ENCODE results near the gene SULF2.

Gene SULF2

DNA sequence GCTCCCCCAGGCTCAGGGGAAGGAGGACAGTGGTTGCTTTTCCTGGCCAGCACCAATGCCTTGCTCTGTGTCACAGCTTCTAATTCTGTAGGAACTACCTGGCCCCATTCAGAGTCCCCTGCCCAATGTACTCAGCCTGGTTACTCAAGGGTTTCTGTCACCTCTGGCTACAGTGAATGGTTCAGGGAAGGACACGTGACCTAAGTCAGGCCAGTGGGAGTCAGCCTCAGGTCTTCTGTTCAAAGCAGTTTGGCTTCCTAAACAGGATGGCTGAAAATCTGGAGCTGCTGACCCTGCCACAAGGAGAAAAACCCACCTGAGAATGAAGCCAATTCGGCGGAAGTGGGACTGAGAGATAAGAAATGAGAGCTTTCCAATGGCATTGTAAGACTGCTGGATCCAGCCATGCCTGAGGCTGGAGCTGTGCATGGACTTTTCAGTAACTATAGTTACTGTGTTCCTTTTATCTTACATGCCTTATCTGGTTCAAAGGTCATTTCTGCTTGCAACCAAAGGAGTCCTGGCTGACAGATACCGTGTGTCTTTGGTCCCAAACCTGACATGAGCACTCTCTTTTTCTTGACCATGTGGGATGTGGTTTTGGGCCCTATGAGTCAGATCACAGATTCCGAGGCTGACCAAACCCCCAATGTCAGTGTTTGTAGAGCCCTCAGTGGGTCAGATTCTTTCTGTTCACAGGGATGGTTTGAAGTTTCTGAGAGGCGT lies 104.3 kb downstream of the SULF2 start:
- no peak overlapping the region for H3K4me3 ChIP-seq (ENCODE audit: low read length)

DNA sequence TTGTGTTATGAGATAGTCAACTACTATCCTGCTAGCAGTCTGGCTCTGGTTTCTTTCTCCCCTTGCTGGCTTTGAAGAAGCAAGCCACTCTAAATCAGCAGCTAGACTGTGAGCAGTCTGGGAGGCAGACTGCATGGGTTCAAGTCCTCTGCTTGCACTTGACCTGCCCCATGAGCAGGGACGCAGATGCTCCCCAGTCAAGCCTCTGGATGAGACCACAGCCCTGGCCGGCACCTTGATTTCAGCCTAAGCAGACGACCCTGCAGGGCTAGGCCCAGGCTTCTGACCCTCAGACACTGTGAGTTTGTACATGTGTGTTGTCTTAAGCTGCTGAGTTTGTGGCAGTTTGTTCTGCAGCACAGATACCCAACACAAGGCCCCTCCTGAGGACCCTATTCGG lies 105.8 kb downstream of the SULF2 start:
- DNase-seq (ENCODE audit: low read depth, low spot score) = no peak
- no peak overlapping the region for H3K4me3 ChIP-seq (ENCODE audit: low read length)

More for the DNA sequence above, 104.3 kb downstream of the SULF2 start:
- DNase-seq (ENCODE audit: low read depth, low spot score) = no peak

- DNase-seq (ENCODE audit: low read depth, low spot score) = no peak
- no peak overlapping the region for H3K4me3 ChIP-seq (ENCODE audit: low read length)
Measured at GRCh38 chr20:47678536-47678935, 106.7 kb downstream of the SULF2 start.

DNA sequence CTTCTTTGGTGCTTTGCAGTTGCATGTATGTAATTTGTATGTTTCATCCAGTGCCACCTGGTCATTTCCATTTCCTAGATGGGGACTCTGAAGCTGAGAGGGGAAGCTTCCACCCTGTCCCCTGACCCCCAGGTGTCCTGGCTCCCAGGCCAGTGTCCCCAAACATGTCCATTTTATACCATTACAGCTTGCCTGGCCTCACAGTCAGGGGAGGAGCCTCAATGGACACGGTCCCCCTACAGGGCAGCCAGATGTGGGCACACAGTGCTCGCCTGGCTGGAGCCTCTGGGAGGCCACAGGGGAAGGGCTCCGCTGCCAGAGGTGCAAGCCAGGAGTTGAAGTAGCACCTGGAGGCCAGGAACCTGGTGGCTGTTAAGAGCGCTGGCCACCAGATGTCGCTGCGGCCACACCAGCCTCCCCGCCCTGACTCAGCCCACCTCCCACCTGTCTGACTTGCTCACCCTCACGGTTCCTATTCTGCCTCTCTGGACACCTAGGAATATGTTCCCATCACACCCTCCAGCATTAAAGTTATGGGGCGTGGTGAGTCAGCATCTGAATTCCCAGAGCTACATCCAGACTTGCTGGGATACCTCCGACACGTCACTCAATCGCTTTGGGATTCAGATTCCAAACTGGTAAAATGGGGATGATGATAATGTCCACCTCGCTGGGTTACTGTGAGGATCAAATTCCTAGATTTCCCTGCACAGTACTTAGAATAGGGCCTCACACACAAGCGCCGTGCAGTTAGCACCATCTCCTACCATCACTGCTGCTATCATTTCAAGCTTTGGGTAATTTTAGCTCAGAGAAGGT lies 107.4 kb downstream of the SULF2 start:
- peak; percentile 39 for DNase-seq (ENCODE audit: low read depth, low spot score)
- H3K4me3 ChIP-seq (ENCODE audit: low read length) = peak overlapping the region; percentile 3; the same call in 1 of the 2 replicates

GRCh38 chr20:47676912-47677634 lies 108.2 kb downstream of the SULF2 start:
- peak; percentile 78 for DNase-seq (ENCODE audit: low read depth, low spot score)
- peak overlapping the region; percentile 3; the same call in 1 of the 2 replicates for H3K4me3 ChIP-seq (ENCODE audit: low read length)

DNA sequence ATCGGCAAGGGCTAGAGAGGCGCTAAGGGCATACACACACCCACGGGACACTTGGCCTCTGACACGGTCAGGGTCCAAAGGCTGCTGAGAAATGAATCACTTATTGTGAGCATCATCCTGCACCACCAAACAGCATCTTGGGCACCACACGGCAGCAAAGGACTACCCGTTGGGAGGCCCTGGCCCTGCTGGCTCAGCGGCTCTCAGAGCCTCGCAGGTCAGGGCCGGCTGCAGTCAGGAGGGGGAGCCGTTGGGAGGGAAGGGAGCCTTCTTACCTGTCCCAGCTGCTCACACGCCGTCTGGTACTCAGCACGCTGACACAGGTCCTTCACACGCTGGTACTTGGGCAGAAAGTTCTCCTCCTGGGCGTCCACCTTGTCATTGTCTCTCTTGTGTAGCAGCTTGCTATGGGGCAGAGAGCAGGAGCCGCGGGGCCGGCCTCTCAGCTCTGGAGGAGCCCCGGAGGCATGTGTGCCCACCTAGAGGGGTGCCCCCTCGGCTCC lies 109.0 kb downstream of the SULF2 start:
- H3K4me3 ChIP-seq (ENCODE audit: low read length) = no peak overlapping the region
- no peak for DNase-seq (ENCODE audit: low read depth, low spot score)

GRCh38 chr20:47675190-47676142 lies 109.8 kb downstream of the SULF2 start:
- no peak overlapping the region for H3K4me3 ChIP-seq (ENCODE audit: low read length)
- no peak for DNase-seq (ENCODE audit: low read depth, low spot score)

GRCh38 chr20:47674686-47675085 lies 110.6 kb downstream of the SULF2 start:
- DNase-seq (ENCODE audit: low read depth, low spot score) = no peak
- H3K4me3 ChIP-seq (ENCODE audit: low read length) = no peak overlapping the region

DNA sequence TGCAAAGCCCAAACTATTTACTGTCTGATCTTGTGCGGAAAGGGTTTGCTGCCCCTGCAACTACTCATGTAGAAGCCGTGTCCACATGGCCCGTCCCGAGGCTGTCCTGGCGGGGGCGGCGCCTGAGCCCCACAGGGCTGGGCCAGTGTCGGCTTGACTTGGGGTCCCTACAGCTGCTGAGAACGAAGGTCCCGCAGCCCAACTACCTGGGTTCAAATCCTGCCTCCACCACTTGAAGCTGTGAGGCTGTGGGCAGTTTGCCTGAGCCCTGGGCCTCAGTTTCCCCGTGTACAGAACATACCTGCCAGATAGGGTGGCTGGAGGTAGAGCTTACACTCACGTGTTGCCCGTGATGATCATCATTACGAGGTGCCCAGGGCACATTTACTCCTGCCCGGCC lies 111.1 kb downstream of the SULF2 start:
- H3K4me3 ChIP-seq (ENCODE audit: low read length) = no peak overlapping the region
- DNase-seq (ENCODE audit: low read depth, low spot score) = no peak

GRCh38 chr20:47673671-47673955 lies 111.7 kb downstream of the SULF2 start:
- no peak overlapping the region for H3K4me3 ChIP-seq (ENCODE audit: low read length)
- no peak for DNase-seq (ENCODE audit: low read depth, low spot score)

DNA sequence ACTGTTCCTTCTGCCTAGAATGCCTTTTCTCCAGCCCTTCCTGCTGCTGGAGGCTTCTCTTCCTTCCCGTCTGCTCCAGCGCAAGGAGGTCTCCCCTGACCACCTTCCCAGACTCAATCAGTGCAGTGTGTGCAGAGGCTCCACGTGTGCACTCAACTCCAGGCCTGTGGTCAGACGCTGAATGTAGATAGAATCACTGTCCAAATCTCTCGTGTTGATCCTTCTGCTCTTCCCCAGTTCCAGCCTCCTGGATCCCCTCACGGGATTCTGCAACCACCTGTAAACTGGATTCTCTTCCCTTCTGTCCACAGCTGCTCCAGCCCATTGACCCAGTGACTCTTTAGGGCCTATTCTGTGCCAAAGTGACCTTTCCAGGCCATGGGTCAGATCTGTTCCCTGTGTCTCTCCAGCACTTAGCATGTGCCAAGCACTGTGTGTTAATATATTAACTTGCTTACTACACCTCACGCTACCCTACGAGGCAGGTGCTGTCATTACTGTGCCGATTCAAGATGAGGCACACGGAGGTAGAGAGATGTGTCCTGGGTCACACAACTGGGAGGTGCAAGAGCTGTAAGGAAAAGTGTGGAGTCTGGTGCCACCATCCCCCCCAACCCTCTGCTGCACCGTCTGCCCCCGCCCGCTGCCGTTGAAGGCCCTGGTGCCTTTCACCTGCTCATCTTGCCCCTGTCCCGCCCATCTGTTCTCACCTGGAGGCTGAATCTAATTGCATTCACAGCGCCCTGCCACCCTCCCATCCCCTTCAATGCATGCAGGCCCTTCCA lies 112.2 kb downstream of the SULF2 start:
- H3K4me3 ChIP-seq (ENCODE audit: low read length) = no peak overlapping the region
- DNase-seq (ENCODE audit: low read depth, low spot score) = no peak

- no peak overlapping the region for H3K4me3 ChIP-seq (ENCODE audit: low read length)
Measured at GRCh38 chr20:47672166-47672565, 113.1 kb downstream of the SULF2 start.

DNA sequence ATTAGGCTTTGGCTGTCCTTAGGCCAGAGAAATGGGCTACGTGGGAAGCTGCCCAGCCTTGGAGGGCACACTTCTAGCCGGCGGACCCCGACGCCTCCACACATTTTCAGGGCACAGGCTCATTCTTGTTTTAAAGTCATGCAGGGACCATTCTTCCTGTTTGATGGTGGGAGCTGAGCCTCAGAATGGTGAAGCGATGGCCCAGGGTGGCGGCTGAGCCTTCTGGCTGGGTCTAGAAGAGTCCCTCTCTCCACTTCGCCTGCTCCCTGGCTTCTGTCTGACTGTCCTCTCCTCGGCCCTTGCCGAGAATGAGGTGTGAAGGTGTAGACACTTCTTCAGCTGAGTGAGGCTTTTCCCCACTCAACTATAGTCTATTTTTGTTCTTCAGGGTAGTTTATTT lies 114.4 kb downstream of the SULF2 start:
- H3K4me3 ChIP-seq (ENCODE audit: low read length) = no peak overlapping the region
- no peak for DNase-seq (ENCODE audit: low read depth, low spot score)

More at GRCh38 chr20:47672166-47672565, 113.1 kb downstream of the SULF2 start:
- no peak for DNase-seq (ENCODE audit: low read depth, low spot score)

DNA sequence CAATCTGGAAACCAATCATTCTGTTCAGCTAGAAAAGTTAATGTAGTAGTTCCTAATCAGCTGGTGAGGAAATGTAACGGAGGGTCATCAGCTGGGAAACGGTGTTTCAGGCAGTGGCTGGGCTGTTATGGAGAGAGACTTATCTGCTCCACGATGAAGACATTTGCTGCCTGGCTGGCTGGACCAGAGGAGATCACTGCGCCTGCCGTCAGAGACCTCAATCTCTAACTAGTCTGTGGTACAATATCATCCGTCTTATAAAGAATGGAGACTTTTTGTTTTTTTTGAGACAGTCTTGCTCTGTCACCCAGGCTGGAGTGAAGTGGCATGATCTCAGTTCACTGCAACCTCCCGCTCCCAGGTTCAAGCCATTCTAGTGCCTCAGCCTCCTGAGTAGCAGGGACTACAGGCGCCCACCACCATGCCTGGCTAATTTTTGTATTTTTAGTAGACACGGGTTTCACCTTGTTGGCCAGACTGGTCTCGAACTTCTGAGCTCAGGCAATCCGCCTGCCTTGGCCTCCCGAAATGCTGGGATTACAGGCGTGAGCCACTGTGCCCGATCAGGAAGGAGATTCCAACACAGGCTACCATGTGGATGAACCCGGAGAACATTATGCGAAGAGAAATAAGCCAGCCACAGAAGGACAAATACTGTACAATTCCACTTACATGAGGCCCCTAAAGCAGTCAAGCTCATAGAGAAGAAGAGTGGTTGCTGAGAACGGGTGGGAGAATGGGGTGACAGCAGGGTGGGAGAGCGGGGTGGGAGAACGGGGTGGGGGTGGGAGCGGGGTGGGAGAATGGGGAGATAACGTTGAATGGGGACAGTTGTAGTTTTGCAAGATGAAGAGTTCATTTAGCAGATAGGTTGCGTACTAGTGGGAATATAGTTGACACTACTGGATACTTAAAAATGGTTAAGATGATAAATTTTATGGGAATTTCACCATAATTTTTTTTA lies 115.1 kb downstream of the SULF2 start:
- no peak overlapping the region for H3K4me3 ChIP-seq (ENCODE audit: low read length)
- DNase-seq (ENCODE audit: low read depth, low spot score) = no peak

- H3K4me3 ChIP-seq (ENCODE audit: low read length) = no peak overlapping the region
- DNase-seq (ENCODE audit: low read depth, low spot score) = no peak
Measured at GRCh38 chr20:47669489-47669888, 115.8 kb downstream of the SULF2 start.

- no peak overlapping the region for H3K4me3 ChIP-seq (ENCODE audit: low read length)
- DNase-seq (ENCODE audit: low read depth, low spot score) = no peak
Measured at GRCh38 chr20:47669152-47669425, 116.2 kb downstream of the SULF2 start.
